ENCODE data around the gene ZNF575.

- TF ChIP-seq CTCF (conservative IDR thresholded peaks at IDR 0.05; ENCODE audit: low read depth, low read length): no peak
- no peak for TF ChIP-seq EZH2 (IDR thresholded peaks at IDR 0.05; ENCODE audit: borderline replicate concordance, low read depth, low read length, poor library complexity, severe bottlenecking)
These were observed 13.6 kb downstream of the ZNF575 start for GRCh38 chr19:43546581-43546980.
